GM20431 (cell line): ENCODE results near the gene MDFI.

ENCODE experiments used
- in situ Hi-C: fragments of 300-500 bp; cut with MseI, MboI; formaldehyde crosslinking; loops from one replicate; pipeline ENCODE4 v1.15.0; 2020; ENCODE audit warnings: low sequenced_read_pairs; ENCODE audit not compliant: unreplicated experiment

Gene MDFI

DNA sequence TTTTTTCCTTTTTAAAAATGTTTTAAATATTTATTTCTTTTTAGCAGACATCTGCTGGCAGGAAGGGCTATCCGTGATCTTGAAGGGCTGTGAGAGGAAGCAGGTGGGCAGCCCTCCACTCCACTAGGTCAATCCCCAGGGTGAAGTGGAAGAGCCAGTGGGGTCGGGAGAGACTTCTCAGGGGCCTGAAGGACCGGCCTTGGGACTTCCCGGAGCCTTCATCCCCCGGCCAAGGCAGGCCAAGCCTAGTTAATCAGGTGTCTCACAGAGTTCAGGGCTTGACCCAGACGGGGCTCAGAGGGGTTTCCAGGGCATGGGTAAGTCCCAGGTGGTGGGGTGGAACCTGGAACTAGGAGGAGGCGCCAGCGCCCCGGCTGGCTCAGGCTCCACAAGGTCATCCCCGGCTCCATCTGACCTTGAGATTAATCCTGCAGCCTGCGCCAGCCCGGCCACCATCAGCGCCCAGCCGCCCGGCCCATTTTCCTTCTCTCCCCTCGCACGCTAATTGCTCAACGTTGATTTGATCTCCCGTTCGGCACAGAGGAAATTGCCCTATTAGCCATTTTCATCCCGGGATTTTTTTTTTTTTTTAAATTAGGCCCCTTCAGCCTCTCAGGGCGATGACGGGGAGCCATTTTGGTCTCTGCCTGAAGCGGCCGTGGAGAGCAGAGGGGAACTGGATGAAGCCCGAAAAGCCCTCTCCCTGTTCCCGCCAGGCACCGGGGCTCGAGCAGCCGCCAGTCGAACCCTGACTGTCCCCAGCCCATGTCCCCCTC, 44.4 kb downstream of the MDFI start:
- in situ Hi-C loops = no loop called here

DNA sequence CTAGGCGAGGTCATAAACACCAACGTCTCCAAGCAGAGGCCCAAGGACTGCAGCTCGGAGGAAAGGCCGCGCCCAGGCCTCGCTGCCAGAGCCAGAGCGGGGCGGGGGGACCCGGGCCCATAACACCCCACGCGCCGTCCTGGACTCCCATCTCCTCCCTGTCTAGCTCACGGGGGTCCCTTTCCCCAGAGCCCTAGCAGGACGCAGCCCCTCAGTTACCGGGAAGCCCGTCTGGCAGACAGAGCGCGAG, 44.9 kb downstream of the MDFI start:
- in situ Hi-C loops = no loop called here

DNA sequence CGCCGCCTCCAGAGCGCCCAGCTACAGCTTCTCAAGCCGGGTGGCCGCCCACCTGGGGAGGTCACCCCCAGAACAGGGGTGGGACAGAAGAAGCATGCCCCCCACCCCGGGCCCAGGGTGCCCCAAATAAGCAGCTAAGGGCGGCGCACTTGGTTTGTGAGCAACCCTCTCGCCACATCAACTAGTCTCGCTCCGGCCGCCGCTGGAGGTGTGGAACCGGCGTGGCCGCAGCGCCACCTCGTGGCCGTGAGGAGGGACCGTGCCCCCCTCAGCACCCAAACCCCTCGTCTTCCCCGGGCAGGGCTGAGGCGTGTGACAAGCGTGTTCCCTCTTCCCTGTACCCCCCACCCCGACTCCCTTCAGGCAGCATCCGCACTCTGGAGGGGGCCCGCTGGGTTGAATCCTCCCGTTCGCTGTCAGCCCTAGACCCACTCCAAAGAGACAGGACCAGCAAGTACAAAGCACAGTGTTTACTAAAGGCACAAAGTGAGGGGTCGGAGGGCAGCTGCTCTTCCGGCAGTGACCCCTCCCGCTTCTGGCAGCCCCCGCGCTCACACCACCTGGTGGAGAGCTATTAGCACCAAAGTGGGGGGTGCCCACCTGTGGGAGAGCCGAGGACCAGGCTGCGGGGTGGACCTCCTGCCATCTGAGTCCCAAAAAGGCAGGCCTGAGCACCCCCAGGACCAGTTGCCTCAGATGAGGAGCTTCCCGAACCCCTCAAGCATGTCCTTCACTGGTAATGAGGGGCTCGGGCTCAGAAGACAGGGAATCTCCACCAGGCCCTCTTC, 45.4 kb downstream of the MDFI start:
- in situ Hi-C loops = no loop called here

DNA sequence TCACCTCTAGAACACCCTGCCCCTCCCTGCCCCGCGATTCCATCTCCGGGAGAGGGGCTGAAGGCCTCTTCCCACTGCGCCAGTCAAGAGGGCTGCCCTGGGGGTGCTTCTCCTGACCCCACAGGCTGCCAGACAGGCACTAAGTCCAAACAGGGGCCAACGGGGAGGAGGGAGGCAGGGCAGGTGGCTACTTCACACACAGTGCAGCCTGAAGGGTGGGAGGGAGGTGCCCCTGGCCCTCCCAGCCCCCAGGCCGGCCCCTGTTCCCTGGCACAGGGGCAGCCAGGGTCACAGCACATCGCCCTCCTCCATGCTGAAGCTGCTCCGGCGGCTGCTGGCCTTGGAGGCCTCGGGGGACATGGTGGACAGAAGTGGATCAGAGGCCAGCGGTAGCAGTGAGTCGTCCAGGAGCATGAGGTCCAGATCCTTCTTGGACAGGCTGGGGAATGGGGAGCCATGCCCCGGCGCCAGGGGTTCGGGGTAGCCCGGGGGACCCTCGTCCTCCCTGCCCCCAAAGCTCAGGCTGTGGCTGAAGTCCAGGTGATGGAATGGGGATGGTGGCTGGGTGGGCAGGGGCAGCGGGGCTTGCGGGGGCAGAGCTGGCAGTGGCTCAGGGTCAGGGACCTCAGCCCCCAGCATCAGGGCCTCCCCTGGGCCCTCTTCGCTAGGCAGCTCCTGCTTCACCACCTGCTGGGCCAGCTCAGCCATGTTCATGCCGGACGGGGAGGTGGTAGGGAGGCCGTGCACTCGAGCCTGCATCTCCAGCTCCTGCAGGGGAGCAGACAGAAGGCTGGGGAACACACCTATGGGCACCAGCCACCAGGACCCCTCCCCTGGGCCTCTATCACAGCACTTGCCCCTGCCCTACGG, 46.3 kb downstream of the MDFI start:
- in situ Hi-C loops = no loop called here

DNA sequence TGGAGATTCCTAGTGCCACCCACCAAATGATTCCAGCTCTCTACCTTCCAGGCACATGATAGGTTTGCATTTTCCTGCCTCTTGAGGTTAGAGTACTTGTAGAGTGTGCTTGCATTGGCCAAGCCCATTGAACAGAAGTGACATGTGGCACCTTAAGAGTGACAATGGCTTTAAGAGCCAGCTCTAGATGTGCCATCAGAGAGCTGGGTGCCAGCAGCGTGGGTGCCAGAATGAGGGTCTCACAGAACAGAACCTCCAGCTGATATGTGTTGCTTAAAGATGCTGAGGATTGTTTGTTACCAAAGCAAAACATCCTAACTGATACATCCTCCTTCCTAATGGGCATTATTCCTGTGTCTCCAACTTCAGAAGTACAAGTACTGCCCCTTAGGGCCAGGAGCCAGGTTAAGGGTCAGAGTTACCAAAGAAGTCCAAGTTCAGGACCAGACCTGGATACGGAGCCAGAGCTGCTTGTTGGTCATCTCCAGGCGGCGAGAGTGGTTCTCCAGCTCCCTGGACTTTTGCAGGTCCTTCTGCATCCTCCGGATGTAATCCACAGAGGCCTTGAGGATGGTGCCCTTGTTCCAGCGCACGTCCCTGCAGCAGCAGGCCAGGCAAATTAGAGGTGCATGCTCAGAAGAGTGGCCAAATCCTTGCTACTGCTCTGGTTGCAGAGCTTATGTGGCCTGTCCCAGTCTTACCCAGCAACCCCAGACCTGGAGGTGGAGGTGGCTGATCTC, 47.5 kb downstream of the MDFI start:
- in situ Hi-C loops = no loop called here

DNA sequence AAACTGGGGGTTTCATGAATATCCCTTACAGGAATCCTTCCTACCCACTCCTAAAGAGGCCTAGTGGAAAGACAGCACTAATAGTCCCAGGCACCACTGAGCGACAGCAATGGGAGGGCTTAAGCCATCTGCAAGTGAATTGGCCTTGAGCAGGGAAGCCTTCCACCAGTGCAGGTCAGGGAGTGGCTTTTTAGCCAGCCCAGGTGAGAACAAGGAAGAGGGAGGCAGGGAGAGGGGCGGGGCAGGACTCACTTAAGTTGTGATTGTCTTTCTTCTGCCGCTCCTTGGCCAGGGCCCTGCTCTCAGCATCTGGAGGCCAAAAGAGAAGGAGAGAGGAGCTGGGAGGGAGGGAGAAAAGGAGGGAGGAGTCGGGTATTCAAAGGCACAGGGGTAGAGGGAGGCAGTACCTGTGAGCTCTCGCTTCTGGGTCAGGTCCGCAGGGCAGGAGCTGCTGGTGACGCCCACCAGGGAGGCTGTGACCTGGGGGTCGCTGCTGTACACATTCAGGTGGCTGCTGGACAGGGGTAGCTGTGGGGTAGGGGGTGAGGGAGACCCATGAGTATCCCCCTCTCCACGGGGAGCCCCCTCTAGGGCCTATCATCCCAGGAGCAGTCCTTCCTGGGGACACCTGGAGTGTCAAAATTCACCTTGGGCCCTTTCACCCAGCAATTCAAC, 49.4 kb downstream of the MDFI start:
- in situ Hi-C loops = no loop called here

DNA sequence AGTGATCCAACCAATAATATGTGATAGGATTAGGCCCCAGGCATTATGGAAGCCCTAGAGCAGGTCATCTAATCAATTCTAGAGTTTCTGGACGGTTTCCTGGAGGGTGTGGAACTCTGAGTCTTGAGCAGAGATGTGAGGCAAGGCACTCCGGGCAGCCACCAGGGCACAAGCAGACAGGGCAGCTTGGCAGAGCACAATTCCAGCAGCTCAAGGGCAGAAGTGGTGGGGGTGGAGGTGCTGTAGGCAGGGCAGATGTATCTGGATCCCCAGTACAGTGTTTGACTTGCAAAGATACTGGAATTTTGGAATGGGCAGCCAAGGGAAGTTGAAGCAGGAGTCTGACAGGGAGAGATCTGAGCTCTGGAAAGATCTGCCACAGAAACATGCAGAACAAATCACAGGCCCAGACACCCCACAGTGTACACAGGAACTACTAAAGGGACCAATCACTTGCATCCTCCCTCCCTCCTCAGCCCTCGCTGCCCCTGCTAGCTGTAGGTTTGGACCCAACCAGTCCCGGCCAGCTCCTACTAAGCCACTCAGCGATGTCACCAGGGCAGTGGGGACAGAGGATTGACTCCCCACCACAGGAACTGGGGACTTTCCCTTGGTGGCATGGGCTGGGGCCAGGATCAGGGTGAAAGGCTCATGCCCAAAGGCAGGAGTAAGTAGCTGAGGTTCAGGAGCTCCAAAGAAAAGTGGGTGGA, 50.1 kb downstream of the MDFI start:
- in situ Hi-C loops = no loop called here

DNA sequence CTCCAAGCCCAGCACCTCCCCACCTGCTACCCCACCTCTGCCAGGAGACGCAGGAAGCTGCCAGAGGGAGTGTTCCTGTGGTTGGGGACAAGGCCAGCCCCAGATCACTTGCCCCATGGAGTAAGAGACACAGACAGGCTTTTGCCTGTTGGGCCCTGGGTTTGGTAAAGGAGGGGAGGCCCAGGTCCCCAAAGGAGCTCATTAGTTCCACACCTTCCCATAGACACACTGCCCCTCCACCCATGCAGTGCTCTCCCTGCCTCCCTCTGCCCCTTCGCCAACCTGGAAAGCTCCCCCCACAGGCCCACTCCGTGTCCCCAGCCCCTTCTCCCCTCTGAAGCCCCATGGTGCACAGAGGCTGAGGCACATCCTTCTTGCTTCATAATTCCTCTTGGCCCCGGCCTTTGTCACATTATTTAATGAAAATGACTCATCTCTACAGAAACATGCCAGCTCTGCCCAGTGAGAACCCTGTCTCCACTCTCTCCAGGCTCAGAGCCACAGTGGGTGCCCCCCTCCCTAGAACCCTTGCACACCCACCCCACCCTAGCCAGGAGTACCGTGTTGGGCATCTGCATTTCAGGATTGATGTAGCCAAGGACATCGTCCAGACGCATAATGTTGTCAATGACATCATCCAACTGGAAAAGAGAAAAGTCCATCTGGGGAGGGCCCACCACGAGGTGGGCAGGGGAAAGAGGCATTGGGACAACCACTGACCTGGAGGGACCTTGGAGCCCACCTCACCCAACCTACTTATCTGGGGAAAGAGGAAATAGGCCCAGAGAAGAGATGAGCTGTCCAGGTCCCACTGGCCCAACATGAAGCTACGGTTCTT, 51.1 kb downstream of the MDFI start:
- in situ Hi-C loops = no loop called here

DNA sequence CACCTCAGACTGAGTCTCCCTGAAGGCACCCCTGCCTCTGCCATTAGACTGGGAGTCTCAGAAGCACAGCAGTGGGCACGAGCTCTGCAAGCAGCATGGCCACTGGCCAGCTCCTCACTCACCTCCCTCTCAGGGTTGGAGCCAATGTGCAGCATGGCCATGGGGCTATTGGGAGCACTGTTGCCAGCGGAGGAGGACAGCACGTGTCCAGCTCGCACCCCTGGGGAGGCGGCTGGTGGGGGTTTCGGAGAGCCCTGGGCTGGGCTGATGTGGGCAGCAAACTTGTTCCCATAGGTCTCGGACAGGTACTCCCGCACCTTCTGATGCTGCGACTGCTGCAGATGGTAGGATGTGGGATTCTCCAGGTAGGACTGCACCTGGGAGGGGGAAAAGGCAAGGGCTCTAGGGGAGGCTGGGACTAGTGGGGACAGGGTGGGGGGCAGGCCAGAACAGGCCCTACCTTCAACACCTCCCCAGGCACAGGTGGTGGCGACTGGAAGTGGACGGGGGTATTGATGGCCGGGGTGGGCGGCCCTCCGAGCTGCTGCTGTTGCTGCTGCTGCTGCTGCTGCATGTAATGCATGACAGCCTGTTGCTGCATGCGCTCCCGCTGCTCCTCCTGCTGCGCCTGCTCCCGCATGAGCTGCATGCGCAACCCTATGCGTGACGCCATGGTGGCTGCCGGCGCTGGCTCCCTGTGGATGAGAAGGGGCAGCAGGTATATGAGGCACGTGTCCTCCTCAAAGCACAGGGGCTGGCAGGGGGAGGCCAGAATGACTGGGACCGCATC, 52.5 kb downstream of the MDFI start:
- in situ Hi-C loops = no loop called here

DNA sequence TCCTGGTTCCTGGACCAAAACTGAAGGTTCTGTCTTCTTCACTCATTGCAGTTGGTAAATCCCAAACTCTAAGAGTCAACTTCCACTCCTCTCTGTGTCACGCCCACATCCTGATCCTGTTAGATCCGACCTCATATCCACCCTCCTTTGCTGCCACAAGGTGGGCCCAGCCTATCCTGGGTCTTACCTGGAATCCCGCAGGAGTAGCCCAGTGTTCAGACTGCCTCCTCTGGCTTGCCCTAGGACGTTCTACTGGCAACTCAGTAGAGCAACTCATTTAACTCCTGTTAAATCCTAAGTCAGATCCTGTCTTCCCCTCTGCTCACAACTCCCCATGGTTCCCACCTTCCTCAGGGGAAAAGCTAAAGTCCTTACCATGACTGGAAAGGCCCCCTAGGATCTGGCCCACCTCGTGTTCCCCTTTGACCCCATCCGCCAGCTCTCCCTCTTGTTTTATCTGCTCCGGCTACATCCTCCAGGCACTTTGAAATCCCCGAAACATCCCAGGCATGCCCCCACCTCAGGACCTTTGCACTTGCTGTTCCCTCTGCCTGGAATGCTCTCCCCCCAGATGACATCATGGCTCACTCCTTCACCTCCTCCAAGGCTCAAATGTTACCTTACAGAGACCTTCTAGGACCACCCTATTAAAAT, 53.3 kb downstream of the MDFI start:
- in situ Hi-C loops = no loop called here

DNA sequence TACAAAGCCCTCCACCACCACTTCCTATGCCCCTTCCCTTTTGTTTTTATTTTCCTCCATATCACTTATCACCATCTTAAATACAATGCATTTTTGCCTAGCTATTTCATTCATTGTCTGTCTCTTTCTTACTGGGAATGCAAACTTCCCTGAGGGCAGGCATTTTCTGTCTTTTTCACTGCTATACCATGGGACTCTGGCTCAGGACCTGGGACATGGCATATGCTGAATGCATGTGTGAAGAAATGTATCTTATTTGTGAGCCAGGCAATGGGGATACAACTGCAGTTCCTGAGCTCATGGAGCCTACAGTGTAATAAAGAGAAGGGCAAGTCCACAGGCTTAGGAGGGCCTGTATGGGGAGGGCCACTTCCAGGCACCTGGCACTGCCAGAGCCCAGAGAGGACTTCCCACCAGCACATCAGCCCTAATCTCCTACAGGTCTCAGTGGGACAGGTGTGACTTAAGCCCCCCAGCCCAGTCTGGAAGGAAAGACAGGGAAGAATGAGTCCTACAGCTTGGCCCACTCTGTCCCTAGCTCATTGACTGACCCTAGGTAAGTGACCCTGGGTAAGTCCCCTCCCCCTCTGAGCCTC, 53.9 kb downstream of the MDFI start:
- in situ Hi-C loops = no loop called here

DNA sequence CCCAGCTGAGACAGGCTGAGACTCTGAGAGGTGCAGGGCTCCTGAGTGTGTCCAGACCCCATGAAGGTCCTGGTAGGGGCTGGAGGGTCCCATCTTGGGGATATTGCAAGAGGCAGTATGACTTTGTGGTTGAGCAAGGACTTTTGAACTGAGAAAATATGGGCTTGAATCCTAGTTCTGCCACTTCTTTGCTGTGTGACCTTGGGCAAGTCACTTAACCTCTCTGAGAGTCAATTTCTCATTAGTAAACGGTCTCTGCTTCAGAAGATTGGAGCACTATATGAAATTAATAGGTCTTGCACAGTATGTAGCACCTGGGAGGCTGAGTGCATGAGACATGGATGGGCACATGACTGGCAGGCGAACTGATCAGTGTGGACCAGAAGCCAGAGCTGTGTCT, 54.5 kb downstream of the MDFI start:
- in situ Hi-C loops = no loop called here

DNA sequence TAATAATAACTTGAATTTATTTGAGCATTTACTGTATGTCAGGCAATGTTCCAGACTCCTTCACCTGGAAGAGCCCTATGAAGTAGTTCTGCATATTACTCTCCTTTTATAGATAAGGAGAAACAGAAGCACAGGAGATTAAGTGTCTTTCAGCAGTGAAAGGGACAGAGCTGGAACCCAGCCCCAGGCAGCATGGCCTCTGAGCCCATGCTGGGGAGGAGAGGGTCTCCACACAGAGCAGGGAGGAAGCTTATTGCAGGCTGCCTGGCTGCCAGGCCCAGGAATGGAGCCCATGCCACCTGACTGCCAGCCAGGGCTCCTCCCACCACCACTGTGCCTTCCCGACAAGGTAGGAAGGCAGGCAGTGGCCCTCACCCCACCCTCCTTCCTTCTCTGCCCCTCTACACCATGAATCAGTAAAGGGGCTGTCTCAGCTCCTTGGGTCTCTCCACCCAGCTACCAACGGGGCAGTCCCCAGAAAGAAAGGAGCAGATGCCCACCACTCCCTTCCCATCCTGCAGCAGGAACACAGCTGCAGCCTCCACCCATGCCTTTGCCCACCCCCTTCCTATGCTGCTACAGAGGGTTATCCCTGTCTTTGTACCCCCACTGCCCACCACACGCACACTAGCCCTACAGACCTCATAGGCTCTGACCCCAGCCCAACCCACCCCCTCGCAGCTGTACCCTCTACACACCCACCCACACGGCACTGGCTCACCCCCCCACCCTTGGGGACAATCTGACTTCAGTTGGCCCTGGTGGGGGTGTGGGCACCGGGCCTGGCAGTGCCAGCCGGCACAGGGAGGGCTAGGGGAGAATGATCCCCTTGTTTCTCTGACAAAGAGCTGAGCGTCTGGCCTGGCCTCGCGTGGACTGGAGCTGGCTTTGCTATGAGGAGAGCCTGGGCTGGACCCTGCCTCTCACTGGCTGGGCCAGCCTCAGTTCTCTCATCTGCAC, 55.3 kb downstream of the MDFI start:
- in situ Hi-C loops = no loop called here

DNA sequence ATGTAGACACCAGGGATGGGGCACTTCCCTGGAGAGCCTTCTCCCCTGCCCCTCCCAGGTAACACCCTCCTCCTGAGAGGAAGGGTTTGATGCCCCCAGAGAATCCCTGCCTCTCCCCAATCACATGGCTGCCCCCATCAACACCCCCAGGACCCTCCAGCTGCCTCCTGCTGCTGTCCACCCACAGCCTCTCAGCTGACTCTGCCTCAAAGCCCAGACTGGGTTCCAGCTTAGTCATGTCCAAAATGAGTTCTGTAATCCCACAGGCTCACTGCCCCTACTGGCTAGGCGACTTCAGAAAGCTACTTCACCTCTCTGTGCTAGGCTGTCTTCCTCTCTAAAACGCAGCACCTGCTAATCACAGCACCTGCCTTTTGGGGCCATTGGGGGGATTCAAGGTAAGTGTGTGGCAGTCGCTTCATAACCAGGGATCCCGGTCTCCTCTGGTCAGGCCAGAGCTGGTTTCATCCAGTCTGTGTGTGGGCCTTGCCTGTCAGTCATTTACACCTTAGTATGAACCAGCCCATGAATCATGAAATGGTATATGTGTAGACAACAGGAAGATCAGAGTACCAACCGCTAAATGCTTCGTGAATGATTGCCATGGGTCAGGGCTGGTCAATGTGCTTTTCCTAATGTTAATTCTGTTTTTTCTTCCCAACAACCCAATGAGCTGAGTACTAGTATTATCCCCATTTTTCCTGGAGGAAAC, 56.7 kb downstream of the MDFI start:
- in situ Hi-C loops = no loop called here

DNA sequence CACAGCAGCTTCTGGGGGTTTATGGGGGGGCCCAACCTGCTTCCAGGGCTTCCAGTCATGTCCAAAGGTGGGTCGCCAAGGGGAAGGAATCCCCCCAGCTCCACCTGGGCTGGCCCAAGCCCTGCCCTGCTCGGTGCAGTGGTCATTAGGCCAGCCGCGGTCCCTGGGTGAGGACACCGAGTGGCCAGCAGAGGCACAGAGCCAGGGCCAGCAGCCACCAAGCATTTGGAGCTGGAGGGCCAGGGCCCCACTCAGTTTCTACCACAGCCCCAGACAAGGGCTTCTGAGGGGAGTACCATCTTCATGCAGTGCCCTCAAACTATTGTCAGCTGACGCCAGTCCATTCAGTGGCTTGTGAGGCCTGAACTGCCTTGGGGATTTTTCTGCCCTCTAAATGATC, 57.6 kb downstream of the MDFI start:
- in situ Hi-C loops = no loop called here
